Kidney (tissue), 14 donors: ENCODE data around the gene NDST1. TPM values are rescaled to one million over a fixed set of nuclear protein-coding genes. Genes with fewer than 3 reads are reported as not detected.

Experiments
- DNase-seq, 5 donors: peaks; one replicate each; pipeline ENCODE4 v3.0.0-alpha.2; 2013 to 2020
- FAIRE-seq: peaks from 2 replicates; lab custom pipeline; 2012; peaks lifted over from hg19 to GRCh38; lab: Jason Lieb, UNC
- H3K27ac ChIP-seq, 2 donors: one replicate each; pipeline ENCODE4 v1.7.0; 2013; ENCODE audit warnings: low read depth in 2 of 2, low read length in 2 of 2, inconsistent platforms in 1 of 2
- H3K27me3 ChIP-seq: one replicate; pipeline ENCODE4 v1.7.1; 2013; ENCODE audit warnings: low read length, inconsistent platforms; ENCODE audit not compliant: control insufficient read depth, insufficient read depth
- H3K36me3 ChIP-seq, 3 donors: one replicate each; pipeline versions ENCODE4 v1.7.0 to v1.7.1; 2013; ENCODE audit warnings: low read length in 3 of 3, control low read depth in 1 of 3, inconsistent platforms in 1 of 3; ENCODE audit not compliant: insufficient read depth in 3 of 3, control insufficient read depth in 2 of 3
- H3K4me1 ChIP-seq, 3 donors: one replicate each; pipeline versions ENCODE4 v1.7.0 to v1.7.1; 2013; ENCODE audit warnings: low read length in 3 of 3, inconsistent platforms in 1 of 3, low read depth in 1 of 3; ENCODE audit not compliant: control insufficient read depth in 2 of 3, insufficient read depth in 2 of 3
- H3K4me3 ChIP-seq, 3 donors: one replicate each; pipeline versions ENCODE4 v1.7.0 to v1.8.1; 2013; ENCODE audit warnings: low read length in 3 of 3, control low read depth in 1 of 3, inconsistent platforms in 1 of 3
- H3K9ac ChIP-seq, 3 donors: one replicate each; pipeline versions ENCODE4 v1.7.0 to v1.7.1; 2013; ENCODE audit warnings: low read length in 3 of 3, control low read depth in 1 of 3, inconsistent platforms in 1 of 3
- H3K9me3 ChIP-seq, 3 donors: one replicate each; pipeline versions ENCODE4 v1.7.0 to v1.7.1; 2013; ENCODE audit warnings: low read length in 3 of 3, control low read depth in 1 of 3, inconsistent platforms in 1 of 3; ENCODE audit not compliant: control insufficient read depth in 2 of 3, insufficient read depth in 1 of 3
- CTCF ChIP-seq: IDR thresholded peaks from 3 replicates; pipeline ENCODE4 v1.5.1; 2012; ENCODE audit warnings: mild to moderate bottlenecking, moderate library complexity, borderline replicate concordance; ENCODE audit not compliant: insufficient read depth; ENCODE audit errors: extremely low read depth
- intact Hi-C: fragments of 100-400 bp; cut with DNase I; formaldehyde crosslinking; loops from one replicate; pipeline ENCODE4 v1.11.1; 2022
- polyA plus RNA-seq: library from polyadenylated mRNA; stranded (reverse); fragments of 350-450 nt; fragmentation: Illumina TruSeq; extraction: RNeasy Lipid Tissue Mini Kit (QIAGEN cat#74804); gene quantifications from one replicate; pipeline ENCODE4 v1.2.3, GENCODE V29; 2014; ENCODE audit warnings: low read depth, low replicate concordance; ENCODE audit not compliant: insufficient read depth
- total RNA-seq: library from RNA; stranded (reverse); fragmentation: NEBNext Ultra II Directional; extraction: Animal tissue kit (Norgen Biotek cat#: 25700); gene quantifications from one replicate; pipeline ENCODE4 v1.2.1, GENCODE V29; 2021
- donor health status: control.
- donor health status: control.
- donor health status: control.
- donor health status: control.
- donor health status: control.
- donor health status: DM: yes; HTN: yes; CAD: no.
- donor health status: Normal renal cell carcinoma (clear cell type).

NDST1 gene
- total and polyA plus RNA-seq, 2 donors from 2014 or later, result 11.7 to 60.7 TPM

GRCh38 chr5:150529555-150529954, 21.6 kb downstream of the NDST1 start:
- TF ChIP-seq CTCF, result no peak
- Histone ChIP-seq H3K9me3 (no peaks in the 10 kb centered on the region), H3K27ac (no peak overlapping the region), H3K27me3 (no peaks in the 10 kb centered on the region), H3K9ac (no peak overlapping the region), H3K4me3 (no peak overlapping the region), H3K4me1 (no peaks in the 10 kb centered on the region), H3K36me3 (peaks cover 2 to 21% (median 13%) of the 10 kb centered on the region in 3 donors)
- FAIRE-seq, result no peak
- no peak for DNase-seq
- intact Hi-C loops, result no loop called here

GRCh38 chr5:150530423-150530822, 22.5 kb downstream of the NDST1 start:
- Histone ChIP-seq H3K4me3 (no peak overlapping the region), H3K27me3 (no peaks in the 10 kb centered on the region), H3K4me1 (no peaks in the 10 kb centered on the region), H3K36me3 (peaks cover 2 to 27% (median 21%) of the 10 kb centered on the region in 3 donors), H3K9me3 (no peaks in the 10 kb centered on the region), H3K9ac (no peak overlapping the region), H3K27ac (no peak overlapping the region)
- FAIRE-seq (no peak), DNase-seq (no peak)
- intact Hi-C loops, result loop anchor here (5.0 kb wide), 1 partner anchor 73 kb away; no protein-coding TSS in a partner anchor
- TF ChIP-seq CTCF, result no peak

GRCh38 chr5:150530951-150531588, 23.1 kb downstream of the NDST1 start:
- Histone ChIP-seq H3K9me3 (no peaks in the 10 kb centered on the region), H3K9ac (no peak overlapping the region), H3K36me3 (peaks cover 2 to 33% (median 28%) of the 10 kb centered on the region in 3 donors), H3K27ac (no peak overlapping the region), H3K4me3 (no peak overlapping the region), H3K4me1 (no peaks in the 10 kb centered on the region), H3K27me3 (no peaks in the 10 kb centered on the region)
- intact Hi-C loops, result loop anchor here (5.0 kb wide), 1 partner anchor 74 kb away; no protein-coding TSS in a partner anchor
- TF ChIP-seq CTCF, result no peak
- FAIRE-seq (no peak), DNase-seq (no peak)
